Hematopoietic multipotent progenitor cell (in vitro differentiated cells): Measurements from ENCODE around the gene PTPN3. TPM values are rescaled to one million over a fixed set of nuclear protein-coding genes. Genes with fewer than 3 reads are reported as not detected.
A peak's percentile ranks its signal among the peaks of the same experiment; 100 is the strongest.

Experiments
- DNase-seq, 3 donors: peaks; one replicate each; pipeline ENCODE4 v3.0.0-alpha.2; 2011 to 2015; ENCODE audit warnings: low read depth in 2 of 3, low spot score in 2 of 3
- total RNA-seq: library from RNA; depleted of rRNA; stranded (reverse); fragments of >200 nt; gene quantifications from one replicate; pipeline ENCODE4 v1.2.3, GENCODE V29; 2012

PTPN3 gene
- total RNA-seq, 1 donor = under 0.01 TPM

GRCh38 chr9:109455391-109455790 is 42.7 kb downstream of the PTPN3 start:
- DNase-seq = no peak

DNA sequence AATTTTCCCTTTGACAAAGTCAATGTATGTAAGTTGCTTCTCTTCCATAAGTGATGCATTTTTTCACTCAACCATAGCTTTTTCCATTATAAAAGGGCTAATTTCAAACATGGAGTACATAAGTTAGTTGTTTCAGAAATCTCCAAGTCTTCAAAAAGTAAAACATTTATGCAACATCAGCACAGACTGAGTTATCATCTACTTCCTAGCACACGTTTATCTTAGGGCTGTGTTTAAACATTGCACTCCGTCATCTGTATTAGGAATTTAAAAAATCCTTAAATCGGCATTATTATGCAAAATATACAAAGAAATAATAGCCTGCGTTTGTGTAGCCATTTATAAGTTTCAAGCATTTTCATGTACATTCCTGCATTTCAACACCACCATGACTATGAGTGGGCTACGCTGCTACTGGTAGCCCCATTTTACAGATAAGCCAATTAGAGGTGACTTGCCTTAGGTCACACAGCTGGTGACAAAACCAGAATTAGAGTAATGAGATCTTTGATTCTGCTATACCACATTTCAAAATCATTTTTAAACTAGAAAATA is 43.4 kb downstream of the PTPN3 start:
- no peak for DNase-seq

DNA sequence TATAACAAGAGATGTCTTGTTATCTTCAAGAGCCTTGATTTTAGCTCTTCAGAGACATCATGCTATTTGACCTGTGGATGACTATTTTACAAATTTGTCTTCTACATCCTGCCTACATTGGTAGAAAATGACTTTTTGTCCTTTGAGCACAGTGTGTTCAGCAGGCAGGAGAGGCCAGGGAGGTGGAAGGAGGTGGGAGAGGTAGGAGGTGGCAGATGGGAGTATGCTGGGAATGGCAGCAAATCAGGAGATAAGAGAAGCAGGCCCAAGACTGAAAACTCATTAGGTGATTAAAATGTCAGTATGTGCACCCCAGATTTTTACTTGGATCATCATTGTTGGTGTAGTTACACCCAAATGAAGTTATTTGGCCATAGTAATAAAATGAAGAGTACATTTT is 44.1 kb downstream of the PTPN3 start:
- DNase-seq = no peak

DNA sequence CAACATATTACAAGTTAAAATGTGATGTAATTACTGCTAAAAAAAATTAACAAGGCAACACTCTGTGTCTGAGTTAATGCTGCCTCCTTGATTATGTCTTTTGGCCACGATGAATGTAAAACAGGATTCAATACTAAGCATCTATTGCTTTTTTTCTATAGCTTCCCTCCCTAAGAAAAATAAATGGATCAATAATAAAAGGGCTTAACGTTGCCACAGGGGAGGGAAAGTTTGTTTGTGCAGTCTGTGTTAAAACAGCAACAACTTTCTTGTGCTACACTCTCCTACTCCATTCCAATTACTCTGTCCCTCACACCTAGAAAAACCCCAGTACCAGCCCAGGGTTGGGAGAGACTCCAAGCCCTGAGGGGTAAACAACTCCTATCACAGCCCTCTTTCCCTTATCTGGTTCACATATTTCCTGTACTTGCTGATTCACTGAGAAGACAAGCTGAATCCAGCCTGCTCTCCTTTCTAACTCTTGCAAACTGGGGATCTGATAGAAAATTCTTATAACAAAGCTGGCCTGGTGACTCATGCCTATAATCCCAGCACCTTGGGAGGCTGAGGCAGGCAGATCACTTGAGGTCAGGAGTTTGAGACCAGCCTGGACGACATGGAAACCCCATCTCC is 44.8 kb downstream of the PTPN3 start:
- DNase-seq = no peak

DNA sequence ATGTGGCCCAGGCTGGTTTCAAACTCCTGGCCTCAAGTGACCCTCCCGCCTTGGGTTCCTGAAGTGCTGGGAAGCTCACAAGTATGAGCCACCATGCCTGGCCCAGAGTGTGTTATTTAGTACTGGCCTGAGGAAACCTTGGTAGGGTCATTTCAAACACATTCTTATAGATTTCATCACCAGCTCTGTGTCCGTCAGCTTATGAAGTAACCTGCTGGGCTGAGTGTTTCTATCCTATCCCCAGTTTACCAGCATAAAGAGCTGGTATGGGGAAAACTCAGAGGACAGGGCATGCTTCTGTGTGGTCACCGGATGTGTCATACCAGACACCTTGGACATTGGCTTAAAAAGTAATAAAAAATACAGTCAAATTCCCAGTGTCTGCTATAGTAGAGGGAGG is 45.3 kb downstream of the PTPN3 start:
- DNase-seq = no peak

DNA sequence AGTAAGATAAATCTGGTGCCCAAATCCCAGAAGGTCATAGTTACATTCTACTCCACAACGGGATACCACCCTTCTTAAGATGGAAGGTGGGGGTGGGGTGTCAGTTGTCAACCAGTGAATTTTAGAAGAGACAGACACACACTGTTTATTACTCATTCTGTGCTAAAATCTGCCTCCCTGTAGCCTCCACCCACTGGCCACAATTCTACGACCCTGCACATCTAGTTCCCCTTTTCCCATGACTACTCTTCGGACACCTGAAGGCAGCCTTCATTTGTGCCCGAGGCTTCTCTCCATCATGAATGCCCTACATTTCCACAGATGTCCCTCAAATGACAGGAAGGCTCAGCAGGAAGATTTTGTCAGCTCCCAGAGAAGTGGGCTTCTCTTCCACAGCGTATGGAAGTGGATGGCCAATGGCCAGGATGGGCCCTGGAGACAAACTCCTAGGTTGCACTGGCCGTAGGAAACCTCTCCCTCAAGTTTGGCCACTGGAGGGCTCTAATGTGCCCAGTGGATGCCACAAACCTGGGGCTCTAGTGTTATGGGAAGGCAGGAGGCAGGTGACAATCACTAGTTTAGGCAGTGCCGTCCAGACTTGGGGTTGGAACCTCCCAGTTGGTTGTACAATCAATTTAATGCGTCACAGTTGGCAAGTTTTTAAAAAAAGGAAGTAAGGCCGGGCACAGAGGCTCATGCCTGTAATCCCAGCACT is 46.6 kb downstream of the PTPN3 start:
- DNase-seq = no peak

- DNase-seq = no peak
Measured at GRCh38 chr9:109450346-109450745, 47.8 kb downstream of the PTPN3 start.

- no peak for DNase-seq
Measured at GRCh38 chr9:109449036-109449798, 48.9 kb downstream of the PTPN3 start.

GRCh38 chr9:109448223-109448622 is 49.9 kb downstream of the PTPN3 start:
- DNase-seq = no peak

- no peak for DNase-seq
Measured at GRCh38 chr9:109447329-109448076, 50.6 kb downstream of the PTPN3 start.

DNA sequence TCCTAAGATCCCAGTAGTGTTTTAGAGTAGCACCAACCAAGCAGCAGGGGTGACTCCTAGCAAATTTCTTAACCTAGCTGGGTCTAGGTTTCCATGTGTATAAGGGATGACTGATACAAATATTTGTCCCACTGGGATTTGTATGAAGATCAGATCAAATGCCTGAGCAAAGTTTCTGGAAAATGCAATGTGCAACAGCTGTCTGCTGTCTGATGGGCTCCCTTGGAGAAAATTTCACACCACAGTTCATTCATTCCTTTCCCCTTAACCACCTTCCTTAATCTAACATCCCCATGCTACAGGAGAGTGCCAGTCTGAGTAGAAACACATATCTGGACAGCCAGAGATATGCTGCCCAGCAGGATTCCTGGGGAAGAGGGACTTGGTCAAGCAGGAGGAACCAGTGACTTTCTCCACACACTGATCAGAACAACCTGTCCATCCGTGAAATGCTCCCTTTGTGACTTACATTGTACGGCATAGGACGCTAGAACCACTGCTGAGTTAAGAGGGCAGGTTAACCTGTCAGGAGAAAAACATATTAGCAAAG is 53.3 kb downstream of the PTPN3 start:
- no peak for DNase-seq

- DNase-seq = no peak
Measured at GRCh38 chr9:109442716-109443115, 55.4 kb downstream of the PTPN3 start.

- DNase-seq = no peak
Measured at GRCh38 chr9:109441296-109441695, 56.8 kb downstream of the PTPN3 start.

DNA sequence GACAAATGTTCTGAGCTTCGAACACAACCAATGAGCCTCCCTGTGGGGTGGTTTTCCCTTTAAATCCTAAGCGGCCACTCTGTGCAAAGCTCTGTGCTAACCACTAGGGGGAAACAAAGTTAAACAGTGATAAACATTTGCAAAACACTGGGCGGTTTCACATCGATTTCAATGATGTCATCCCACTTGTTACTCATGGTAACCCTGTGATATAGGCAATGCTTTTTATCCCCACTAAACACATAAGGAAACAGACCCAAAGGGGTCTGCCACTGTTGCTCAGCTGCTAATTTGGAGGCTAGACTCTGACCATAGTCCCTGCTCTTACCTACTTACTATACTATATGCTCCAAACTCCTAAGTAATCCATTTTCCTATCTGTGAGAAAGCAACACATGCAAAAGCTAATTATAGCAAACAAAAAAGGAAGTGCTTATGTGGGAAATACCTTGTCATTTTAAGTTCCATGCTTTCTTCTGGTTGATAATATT is 57.3 kb downstream of the PTPN3 start:
- peak; percentile 1 to 72 (median 62) for DNase-seq

GRCh38 chr9:109440117-109440515 is 58.0 kb downstream of the PTPN3 start:
- DNase-seq = no peak

DNA sequence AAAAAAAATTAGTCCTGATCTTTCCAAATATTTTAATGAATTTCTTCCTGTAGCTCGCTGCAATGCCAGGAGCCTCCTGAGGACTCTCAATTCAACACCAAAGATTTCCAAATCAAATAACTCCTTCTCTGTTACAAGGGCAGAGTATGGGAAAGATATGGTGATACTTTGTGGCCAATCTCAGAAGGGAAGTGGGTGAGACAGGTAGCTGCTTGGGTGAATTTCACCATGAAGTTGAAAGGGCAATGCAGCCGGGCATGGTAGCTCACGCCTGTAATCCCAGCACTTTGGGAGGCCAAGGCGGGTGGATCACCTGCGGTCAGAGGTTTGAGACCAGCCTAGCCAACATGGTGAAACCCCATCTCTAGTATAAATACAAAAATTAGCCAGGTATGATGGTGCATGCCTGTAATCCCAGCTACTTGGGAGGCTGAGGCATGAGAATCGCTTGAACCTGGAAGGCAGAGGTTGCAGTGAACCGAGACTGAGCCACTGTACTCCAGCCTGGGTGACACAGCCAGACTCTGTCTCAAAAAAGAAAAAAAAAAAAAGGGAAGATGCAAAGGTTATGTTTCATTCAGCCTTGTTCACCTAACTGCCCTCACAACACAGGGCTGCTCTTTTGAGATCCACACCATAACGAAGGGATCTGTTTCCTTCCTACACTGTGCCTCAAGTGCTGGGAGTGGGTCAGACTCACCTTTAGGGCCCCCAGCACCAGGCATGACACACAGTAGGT is 58.6 kb downstream of the PTPN3 start:
- no peak for DNase-seq

DNA sequence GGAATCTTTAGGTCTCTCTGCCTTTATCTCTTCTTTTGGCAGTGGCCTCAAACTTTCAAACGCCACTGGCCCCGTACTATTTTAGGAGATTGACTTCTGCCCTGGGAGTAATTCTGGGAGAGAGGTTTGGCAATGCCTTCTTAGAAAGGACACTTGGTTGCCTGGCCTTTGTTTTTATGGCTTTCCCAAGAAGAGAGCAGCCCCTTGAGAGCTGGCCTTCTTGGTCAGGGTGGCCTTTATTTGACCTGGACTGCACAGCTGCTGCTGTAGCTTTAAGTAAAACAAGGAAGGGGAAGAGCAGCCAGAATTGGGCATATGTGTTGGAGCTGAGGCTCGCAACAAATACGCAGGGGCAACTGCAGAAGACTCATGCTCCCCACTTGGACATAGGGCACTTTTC is 60.8 kb downstream of the PTPN3 start:
- no peak for DNase-seq

DNA sequence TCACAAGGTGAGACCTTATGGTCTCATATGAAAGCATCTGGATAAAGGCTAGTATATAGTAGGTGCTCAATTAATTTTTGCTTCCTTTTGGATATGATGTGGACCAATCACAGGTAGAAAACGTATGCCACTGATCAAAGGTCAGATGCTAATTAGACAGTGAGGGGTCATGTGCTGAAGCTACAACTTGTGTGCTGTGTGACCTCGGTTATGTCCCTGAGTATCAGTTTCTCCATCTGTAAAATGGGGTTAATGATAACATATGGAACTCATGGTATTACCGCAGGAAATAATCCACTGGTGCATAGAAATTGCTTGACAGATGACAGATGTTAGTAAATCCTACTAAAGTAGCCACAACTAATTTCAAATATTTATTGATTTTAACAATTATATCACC is 62.0 kb downstream of the PTPN3 start:
- DNase-seq = no peak

DNA sequence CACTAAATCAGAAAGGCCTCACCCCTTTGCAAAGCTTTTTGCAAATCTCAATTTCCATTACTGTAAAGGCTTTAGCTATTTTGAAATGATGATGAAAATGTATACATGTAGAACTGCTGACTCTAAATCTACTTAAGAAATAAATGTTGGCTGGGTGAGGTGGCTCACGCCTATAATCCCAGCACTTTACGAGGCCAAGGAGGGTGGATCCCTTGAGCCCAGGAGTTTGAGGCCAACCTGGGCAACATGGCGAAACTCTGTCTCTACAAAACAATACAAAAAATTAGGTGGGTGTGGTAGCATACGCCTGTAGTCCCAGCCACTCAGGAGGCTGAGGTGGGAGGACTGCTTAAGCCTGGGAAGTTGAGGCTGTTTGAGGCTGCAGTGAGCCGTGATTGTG is 64.6 kb downstream of the PTPN3 start:
- no peak for DNase-seq

DNA sequence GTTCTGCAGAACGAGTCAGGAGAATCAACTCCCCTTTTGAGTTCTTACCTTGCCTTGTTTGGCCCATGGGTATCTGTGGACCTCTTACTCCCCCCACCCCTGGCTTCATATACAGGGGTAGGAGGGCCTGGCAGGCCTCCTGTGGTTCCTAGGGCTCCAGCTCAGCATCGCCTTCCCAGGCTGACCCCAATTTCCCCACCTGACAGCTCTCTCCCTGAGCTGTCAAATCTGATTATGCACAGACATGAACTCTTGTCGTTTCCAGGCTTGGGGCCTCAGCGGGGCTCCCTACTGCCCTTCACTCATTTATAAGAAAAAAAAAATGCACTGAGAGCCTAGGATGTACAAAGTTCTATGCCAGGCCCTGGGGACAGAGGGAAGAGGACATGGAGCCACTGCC is 67.9 kb downstream of the PTPN3 start:
- no peak for DNase-seq
